IPS DF 19.7 (cell line): ENCODE measurements around the gene LYPD6B.

Experiments
- DNase-seq: peaks from one replicate; pipeline ENCODE4 v3.0.0-alpha.2; 2013; ENCODE audit warnings: low read depth, low spot score

Gene LYPD6B

DNA sequence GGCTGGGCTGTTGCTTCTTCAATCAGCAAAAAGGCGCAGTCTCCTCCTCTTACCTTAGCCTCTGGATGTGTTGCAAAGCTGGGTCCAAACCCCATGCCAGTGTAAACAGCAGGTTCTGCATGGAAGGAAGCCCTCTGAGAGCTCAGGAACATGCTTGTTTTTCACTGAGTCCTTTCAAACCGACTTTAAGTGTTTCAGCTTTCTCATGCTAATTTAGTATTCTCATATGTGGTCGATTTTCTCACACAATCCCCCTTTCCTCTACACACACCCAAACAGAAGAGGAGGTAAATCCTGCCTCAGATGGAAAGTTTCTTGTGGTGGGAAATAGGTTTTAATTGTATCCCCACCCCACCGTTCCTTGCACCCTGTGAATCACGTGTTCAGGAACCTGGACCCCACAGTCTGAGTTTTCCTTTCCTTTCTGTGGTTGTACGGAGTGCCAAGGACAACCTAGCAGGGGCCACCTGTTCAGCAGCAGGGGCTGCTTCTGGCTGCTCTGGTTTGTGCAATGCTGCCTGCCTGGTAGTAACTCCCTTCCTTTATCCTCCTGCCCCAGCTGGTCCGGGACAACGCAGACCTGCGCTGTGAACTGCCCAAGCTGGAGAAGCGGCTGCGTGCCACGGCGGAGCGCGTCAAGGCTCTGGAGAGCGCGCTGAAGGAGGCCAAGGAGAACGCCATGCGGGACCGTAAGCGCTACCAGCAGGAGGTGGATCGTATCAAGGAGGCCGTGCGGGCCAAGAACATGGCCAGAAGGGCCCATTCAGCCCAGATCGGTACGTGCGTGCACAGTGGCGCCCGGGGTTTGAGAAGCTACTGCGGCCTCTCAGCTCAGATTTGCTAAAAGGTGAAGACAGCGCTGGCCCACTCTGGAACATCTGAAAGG is 28.7 kb upstream of the LYPD6B start:
- DNase-seq, result no peak

DNA sequence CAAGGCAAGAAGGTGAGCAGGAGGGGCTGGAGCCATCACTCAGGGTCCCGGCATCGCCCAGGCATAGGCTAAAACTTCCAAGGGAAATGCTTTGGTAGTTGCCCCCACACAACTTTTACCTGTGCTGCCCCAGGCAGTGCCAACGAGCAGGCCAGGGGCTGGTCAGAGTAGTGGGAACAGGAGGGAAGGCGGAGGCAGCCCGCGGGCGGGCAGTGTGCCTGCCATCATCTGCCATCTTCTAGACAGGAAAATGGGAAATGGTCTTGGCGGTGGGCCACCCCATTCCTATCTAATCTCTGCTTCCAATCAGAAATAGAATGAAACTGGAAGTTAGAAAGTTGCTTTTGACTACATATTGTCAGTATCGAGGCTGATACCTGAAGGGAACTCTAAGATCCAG is 26.0 kb upstream of the LYPD6B start:
- no peak for DNase-seq

DNA sequence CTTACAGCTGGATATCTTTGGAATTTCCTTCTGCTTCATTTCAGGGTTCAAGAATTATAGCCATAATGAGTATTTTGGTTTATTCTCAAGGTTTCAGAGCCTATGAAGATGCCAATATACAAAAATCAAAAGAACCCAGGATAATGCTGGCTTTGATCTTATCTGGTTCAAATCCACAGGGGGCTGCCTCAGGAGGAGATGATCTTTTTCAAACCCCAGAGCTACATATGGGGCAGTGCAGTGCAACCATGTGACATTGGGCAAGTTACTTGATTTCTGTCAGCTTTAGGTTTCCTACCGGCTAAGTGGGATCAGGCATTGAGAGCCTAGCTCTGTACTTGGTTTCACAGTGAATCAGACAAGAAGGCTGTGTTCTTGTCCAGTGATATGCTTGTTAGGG is 23.0 kb upstream of the LYPD6B start:
- DNase-seq, result no peak

DNA sequence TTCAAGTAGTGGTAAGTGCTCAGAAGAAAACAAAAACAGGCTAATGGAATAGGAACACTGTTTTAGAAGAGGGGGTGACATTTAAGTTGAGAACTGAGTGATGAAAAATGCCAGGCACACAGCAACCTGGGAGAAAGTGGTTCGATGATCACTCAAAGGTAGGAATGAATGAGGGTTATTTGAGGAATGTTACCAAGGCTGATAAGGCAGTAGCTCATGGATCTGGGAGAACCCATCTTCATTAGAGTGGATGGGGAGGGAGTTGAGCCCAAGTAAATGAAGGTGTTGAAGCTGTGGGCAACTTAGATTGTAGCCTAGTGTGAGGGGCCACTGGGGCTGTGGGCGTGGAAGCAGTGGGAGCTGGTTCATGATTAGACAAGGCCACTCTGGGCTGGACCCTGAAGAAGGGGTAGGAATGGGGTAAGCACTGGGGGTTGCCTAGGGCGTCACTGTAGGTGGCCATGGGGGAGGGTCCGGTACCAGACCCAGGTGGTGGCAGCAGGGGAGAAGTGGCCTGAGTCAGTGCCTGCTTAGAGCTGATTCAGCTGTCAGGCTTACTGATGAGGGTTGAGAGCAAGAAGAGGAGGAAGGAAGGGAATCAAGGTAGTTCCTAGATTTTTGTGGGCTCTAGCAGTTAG is 22.5 kb upstream of the LYPD6B start:
- DNase-seq, result no peak

DNA sequence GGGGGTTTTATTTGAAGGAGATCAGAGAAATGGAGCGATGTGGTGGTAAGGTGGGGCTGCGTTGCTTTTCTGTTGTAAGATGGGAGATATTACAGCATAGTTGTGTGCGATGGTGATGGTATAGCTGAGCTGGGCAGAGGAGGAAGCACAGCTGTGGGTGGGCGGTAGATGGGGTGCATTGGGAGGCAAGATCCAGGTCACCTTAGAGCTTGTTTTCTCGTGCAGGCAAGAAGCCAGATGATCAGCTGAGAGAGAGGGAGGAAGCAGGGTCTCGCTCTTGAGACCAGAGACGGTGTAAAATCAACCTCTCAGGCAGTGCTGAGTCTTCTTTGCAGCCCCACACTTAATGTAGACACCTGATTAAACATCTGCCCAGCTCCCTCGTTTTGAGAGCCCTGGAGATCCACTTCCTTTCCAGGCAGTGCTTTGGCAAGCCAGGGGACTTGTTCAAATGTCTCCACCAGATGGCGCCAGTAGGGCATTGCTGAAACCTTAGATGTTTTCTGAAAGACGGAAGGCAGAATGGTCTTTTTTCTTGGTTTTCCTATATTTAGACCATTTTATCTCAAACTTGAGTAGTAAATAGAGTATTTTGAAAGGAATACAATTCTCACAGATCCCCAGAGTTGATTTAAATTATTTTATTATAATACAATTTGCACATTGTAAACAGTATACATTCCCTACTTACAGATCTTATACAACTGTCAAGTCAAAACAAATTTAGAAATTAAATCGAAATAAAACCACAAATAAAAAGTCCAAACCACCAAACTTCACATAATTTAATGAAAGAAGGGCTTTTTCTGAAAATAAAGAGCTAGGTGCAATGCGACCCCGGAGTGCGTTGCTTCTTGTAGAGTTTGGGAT is 21.1 kb upstream of the LYPD6B start:
- DNase-seq, result no peak

DNA sequence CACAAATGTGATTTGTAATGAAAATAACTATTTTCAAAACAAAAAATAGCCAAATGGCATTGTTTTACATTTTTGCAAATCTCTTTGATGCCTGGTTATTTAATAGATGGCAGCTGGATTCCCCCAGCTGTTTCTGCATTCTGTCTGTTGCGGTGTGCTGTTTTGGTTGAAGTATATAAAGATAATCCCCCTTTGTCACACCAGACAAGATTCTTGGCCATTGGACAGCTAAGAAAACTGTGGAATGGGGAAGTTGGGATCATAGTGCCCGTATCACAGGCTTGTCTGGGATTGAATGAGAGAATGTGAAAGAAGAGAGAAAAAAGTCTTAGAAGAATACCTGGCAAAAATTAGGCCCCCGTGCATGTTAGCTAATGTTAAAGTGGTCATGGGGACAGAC is 19.5 kb upstream of the LYPD6B start:
- DNase-seq, result no peak

DNA sequence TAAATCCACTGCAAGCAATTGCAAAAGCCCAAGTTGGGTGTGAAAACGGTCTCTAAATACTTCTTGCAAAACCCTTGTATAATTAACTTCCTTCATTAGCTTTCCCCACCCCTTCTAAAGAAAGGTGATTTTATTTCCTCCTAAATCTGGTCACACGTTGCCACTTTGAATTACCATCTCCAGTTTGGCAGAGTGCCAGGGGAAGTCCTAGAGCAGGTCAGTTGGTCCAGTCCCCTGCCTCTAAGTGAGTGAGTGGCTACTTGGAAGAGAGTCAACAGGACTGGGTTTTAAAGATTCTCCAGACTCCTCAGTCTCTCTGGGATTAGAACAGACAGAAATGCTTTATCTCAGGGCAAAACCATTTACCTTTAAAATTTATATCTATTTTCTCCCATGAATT is 18.7 kb upstream of the LYPD6B start:
- DNase-seq, result no peak

DNA sequence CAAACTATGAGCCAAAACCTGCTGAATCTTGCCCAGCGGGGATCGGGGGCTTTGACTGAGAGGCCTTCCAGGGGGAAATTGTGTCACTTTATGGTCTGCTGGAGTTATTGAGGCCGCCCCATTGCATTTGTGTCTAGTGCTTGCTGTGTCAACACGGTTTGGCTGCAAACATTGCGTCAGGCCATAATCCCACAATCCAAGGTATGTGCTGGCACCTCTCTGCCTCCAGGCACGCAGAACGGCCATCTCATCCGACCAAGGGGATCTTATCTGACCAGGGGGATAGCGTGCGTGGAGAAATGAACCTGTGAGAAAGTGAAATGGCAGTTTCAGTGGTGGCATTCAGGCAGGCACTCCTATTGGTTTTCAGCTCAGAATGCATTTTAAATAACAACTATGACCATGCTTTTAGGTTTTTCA is 18.1 kb upstream of the LYPD6B start:
- DNase-seq, result no peak

DNA sequence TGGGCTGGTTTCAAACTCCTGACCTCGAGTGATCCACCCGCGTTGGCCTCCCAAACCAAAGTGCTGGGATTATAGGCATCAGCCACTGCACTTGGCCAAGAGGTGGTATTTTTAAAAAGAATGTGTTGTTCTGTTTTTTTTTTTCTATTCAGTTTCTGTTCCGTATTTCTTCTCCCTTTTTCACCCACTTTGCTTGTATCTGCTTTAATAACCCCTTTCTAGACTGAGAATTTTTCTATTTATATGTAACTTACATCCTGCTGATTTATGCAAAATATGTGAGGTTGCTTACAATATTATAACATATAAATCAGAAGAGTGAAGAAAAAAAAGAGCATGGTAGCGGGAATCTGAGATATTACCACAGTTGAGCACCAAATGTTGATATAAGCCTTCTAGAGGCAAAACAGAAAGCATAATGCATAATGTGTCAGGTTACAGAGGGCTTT is 17.2 kb upstream of the LYPD6B start:
- no peak for DNase-seq

DNA sequence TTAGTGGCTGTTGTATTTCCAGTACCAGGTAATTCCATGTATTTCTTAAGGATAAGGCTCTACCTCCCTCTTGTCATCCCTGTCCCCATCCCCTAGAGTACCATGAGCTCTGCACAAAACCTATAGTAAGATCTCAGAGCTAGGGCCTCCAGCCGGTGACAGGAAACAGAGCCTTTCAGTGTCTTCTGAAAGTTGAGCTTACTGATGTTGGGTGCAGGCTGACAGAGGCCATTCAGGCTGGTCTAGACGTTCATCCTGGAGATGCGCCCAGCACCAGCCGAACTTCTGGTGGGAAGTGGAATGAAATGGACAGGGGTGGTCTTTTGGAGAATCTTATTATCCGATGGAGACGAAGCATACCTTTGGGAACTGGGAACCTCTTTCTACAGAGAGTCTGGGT is 16.7 kb upstream of the LYPD6B start:
- no peak for DNase-seq

DNA sequence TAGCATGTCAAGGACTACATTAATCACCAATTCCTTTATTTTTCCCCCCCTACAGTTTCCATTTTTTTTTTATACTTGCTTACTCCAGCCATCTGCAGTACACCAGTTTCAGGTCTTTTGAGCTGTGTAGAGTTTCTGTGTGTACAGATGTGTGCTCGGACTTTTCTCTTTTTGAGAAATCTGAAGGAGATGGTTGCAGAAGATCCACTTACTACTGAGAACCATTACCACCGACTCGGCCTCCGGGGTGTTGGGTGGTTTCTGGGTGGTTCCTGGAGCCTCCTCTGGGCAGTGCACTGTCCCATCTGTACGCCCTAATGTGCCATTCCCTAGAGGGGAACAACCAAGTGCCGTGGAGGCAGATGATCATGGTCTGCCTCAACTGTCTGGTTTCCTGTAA is 15.4 kb upstream of the LYPD6B start:
- no peak for DNase-seq

DNA sequence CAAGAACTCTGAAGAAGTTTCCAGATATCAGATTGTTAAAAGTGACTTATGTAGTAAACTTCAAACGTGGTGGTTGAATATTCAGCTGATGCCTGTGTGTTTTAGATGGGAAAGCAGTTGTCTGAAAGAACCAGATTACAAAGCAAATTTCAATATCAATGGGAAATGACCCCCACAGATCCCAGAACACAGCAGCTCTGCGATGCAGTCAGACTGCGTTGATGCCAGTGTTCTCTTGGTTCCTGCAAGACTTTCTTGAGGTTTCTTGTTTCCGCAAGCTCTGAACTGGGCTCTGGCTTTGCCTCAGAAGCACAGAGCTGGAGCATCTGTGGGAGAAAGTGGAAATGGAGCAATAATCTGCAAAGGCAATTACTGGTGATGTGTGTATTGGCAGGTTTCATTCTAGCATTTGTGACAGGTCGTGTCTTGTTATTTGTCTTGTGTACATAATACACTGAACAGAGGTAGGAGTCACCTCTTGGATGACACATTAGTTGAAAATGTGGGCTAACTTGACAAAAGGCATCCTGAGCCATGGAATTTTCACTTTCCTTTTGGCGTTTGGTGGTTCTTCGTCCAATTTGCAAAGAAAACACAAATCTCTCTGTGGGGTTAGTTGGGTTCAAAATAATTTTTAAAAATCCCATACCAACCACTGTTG is 10.8 kb upstream of the LYPD6B start:
- DNase-seq, result no peak

DNA sequence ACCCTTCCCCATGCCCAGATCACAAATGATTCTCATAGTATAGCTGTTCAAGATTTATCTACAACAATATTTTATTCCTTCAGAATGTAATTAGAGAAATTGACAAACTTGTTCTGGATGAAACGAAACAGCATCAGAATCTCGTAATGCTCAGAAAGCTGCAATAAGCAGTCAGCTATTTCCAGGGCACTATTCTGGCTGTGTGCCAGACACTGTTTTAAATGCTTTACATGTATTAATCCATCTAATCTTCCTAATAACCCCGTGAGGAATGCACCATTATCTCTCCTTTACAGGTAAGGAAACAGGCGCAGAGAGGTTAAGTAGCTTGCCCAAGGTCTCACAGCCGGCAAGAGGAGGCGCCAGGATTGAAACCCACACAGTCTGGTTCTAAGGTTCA is 10.1 kb upstream of the LYPD6B start:
- DNase-seq, result no peak

DNA sequence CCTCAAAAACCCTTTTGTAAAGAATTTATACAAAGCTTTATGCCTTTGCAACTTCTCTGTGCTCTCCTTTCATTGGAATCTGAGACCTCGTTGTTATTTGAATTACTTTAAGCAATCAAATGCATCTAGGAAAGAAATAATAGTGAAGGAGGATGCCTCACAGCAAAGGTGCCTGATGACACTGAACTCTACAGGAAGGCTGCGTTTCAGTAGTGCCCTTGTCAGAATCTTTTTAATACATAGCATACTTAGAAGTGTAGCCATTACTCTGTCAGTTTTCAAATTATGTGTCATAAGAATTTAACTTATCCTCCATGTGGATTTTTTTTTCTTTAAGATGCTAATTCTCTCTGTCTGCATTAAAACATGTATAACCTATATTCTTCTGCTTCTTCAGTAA is 9.6 kb upstream of the LYPD6B start:
- no peak for DNase-seq

DNA sequence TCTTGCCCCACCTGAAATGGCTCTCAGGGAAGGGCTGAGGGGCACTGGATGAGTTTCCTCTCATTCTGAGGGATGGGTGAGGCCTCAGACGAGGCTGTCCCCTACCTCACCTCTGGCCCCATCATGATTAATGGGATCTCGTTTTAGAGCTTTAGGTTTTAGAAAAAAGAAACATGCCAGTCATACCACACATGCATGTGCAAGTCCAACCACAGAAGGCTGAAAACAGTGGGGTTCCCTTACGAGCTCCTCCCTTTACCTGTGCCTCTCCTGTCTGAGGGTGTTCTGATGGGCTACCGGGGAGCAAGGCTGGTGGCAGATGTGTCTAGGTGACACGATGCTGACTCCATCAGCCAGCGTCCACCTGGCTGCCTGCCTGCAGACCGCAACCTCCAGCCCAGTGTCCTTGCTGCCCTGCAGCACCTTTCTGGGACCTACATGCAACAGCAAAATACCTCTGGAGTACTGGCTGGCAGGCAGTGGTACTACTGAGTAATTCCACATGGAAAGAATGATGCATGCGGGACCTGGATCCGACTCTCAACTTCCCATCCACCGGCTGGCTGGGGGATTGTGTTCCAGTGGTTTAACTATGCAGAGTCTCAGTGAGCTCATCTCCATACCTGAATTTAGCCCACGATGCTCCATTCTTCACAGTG is 9.1 kb upstream of the LYPD6B start:
- no peak for DNase-seq

DNA sequence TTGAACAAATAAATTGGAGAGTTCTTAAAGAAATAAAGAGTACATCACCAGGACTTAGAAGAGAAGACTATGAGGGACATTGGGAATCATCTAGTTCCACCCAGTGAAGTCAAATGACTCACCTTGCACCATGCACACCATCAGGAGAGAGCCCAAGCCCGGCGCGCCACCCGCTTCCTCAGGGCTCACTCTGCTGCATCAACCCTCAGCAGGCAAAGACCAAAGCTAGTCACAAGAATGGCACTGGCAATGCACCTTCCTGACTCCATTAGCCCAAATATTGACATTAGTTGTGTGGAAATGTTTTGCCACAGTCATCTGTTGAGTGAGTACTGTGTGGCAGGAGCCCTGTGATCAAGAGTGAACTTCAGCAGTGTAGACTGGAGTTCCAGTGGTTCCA is 7.1 kb upstream of the LYPD6B start:
- no peak for DNase-seq

DNA sequence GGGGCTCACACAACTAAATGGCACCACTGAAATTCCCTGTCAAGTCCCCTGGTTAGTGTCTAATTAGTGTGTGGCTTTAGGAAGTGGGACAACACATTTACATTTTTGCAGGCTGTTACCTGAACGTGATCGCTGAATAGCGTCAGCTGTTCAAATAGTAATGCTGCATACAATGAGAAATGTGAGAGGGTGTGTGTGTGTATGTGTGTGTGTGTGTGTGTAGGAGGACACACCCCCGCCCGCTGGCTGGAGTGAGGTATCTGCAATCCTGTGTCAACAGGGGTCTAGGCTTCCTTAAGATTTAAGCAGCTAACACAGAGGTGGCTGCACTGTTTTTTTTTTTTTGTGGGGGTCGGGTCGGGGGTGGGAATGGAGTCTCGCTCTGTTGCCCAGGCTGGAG is 4.8 kb upstream of the LYPD6B start:
- DNase-seq, result no peak

DNA sequence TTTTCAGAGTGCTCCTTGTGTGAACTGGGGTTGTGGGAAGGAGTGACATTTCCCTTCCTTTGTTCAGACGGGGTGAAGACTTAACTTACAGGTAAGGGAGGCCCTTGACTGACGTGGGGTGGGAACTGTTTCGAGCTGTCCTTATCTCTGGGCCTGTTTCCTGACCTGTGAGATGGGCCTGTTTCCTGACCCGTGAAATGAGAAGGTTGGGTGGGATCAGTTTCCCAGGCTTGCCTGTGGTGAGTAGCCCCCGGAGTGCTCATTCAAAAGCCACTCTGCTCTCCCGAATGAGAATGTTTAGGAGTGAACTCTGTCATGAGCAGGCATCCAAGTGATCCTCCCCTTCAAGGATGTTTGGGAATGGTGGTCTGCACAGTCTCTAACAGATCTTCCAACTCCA is 4.1 kb upstream of the LYPD6B start:
- no peak for DNase-seq

DNA sequence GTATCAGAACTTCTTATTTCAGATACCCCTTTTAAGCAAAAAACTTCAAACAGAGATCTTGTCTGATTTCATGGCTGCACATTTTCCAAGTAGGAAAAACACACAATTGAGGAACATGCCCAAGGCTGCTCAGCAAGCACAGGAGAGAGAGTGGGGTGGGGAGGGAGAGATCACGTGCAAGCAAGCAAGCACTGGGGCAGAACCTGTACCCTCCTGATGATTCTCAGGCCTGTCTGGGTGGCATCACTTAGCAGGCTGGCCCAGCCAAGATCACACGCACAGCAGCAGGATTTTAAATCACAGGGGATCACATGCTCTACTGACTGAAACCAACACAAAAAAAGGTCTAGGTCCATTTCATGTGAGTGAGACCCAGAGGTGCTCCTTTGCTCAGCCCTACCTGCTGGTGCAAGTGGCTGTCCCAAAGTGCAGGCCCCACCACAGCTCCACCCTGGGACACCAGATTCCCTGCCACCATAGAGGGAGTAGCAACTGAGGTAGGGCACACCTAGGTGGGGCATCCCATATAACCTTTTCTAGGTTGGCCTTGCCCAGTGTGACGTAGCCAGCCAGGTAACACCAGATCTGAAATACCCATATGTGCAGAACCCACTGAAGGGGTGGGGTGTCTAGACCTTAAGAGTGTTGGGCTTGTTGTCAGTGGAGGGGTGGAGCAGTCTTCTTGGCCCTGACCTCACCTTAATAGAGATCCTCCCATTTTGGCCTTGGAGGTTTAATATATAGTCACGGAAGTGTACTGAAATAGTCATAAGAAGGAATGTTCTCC is 1.8 kb upstream of the LYPD6B start:
- no peak for DNase-seq

DNA sequence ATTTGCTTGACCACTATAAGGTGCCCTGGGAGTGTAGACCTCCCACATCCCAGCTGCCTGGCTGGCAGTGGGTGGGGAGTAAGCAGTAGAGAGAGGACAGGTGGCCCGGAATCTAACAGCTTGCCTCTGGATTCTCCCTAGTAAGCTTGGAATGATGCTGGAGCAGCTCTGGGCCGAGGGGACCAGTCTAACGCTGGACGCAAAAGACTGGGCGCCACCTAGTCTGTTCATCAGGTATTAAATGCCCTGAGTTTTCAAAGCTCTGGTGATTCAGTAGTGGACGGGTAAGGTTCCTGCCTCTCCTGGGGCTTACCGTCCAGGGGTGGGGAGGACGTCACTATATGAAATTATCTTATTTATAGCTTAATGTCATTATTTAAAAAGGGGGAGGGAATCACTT is 648 bp upstream of the LYPD6B start:
- DNase-seq, result no peak
